ENCODE results near the gene LLGL1.
A peak's percentile ranks its signal among the peaks of the same experiment; 100 is the strongest.

The LLGL1 gene

DNA sequence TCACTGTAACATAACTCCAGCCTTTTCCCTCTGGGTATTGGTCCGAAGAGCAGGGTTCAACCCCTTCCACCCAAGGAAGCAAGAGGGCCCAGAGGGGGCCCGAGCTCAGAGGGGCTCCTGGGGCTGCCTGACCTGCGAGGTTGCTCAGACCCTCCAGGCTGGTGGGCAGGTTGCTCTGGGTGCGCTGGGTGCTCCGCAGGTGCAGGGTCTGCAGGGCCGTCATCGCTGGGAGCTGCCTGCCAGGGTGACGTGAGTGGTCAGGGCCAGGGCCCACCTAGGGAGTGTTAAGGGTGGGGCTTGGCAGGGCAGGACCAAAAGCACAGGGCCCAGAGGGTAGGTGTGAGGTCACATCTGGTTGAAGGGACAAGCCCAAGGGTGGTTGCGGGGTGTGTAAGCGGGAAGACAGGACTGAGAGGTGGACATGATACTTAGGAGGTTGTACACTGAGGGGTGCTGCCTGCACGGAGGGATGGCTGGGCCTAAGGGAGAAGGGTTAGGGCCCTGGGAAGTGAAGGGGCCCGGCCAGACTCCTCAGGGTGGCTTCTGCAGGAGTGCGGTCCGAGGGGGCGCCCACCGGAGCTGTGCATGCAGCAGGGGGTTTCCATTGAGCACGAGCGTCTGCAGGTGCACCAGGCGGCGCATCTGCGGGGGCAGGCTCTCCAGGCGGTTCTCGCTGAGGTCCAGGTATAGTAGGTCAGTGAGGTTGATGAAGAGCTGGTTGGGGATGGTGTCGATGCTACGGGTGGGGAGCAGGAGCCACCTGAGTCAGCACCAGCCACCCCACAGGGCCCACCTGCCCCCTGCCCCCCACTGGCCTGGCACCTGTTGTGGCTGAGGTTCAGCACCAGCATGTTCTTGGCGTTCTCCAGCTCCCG is 28.7 kb downstream of the LLGL1 start:
- DNase-seq = no peak

DNA sequence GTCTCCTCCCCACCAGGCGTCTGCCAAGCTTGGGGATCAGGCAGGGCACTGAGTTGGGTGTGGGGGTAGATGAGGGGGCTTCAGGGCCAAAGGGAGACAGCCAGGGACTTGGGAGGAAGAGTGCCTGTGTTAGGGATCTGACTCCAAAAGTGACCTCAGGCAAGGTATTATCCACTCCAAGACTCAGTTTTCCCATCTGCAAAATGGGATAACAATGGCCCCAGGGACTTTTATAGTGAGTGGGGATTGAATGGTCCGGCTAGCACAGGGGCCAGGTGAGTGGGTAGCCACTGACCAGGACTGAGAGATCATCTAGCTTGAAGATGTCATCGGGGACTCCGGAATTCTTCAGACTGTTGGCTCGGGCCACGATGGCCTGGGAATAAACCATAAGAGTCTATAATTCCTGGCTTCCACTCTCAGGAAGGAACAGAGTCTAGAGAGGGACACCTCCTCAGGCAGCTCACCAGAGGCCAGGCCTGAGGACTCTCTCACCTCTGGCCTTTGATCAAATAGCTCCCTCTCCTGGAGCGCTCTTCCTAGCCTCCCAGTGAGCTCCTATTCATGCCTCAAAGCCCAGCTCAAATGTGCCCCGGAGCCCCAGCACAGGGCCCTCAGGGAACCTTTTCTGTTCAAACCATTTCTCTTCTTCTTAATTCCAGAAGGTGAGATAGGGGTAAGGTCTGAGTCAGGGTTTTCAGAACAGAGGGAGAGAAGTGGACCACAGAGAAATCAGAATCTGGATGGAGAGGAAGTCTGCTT is 29.6 kb downstream of the LLGL1 start:
- no peak for DNase-seq

DNA sequence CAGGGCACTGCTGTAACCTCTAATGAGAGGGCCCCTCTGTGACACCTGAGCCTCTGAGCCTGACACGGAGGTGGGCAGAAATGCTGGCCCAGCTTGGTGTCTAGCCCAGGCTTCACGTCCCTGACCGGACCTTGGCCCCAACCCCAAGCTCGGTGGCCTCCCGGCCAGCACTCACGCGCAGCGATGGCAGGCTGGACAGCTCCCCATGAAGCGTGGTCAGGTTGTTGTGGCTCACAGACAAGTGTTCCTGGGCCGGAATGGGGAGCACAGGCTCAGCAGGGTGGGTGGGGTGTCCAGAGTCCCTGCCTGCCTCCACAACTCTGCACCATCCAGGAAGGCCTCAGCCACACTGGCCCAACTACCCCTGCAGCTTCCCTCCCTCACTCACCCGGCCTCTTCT is 30.9 kb downstream of the LLGL1 start:
- DNase-seq = no peak

DNA sequence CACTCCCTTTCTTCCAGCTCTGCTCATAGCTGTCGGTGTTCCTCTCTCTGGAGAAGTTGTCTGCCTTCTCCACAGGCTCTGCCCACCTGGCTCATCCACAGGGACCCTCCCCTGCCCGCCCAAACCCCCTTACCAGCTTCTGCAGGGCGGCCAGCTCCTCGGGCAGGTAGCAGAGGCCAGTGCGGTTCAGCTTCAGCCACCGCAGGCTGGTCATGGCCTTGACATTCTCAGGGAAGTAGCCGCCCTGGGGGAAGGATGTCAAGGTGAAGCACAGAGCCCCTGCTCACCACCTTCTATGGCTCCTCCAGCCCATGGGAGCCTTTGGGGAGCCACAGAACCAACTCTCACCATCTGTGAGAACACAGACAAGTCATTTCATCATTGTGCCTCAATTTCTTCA is 31.3 kb downstream of the LLGL1 start:
- DNase-seq = no peak

DNA sequence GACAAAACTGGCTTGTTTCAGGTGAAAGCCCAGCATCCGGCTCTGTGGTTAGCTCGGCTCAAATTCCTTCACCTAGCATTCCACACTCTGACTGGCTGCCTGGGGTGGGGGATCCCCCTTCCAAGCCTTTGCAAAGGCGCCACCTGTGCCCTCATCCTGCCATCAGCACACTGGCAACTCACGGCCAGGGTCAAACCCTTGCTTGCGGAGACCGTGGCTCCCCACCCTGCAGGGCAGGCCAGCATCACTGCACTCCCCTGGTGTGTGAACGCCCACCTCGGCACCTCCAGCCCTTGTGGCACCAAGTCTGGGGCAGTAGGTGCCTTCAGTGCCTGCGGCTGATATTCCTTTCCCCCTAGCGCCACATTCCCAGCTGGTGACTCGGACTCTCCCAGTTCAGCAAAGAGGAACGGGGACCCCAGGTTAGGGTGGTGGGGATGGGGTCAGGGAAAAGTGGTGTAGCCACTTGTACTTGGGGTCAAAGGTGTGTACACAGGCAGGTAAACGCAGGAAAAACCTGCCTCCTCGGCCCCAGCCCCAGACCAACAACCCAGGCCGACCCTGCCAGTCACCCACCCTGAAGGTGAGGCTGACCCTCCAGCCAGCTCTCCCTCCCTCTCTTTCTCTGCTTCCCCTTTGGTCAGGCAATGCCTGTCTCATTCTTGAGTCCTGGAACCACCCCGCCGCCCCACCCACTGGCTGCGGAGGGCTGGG is 32.0 kb downstream of the LLGL1 start:
- no peak for DNase-seq

DNA sequence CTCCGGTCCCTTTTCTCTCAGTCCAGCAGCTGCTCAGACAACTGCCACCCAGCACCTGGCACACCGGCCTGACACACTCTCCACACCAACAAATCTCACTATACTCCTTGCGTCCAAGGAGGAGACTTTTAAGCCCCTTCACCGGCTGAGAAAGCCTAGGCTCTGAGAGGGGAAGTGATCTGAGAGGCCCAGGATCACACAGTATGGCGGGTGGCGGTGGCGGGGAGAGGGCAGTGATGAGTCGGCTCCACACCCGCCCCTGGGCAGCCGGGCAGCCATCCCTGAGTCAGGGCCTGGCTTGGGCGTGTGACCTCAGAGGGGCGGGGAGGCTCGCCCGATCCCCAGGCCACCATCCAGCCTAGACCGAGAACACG is 32.5 kb downstream of the LLGL1 start:
- peak; percentile 78 for DNase-seq

DNA sequence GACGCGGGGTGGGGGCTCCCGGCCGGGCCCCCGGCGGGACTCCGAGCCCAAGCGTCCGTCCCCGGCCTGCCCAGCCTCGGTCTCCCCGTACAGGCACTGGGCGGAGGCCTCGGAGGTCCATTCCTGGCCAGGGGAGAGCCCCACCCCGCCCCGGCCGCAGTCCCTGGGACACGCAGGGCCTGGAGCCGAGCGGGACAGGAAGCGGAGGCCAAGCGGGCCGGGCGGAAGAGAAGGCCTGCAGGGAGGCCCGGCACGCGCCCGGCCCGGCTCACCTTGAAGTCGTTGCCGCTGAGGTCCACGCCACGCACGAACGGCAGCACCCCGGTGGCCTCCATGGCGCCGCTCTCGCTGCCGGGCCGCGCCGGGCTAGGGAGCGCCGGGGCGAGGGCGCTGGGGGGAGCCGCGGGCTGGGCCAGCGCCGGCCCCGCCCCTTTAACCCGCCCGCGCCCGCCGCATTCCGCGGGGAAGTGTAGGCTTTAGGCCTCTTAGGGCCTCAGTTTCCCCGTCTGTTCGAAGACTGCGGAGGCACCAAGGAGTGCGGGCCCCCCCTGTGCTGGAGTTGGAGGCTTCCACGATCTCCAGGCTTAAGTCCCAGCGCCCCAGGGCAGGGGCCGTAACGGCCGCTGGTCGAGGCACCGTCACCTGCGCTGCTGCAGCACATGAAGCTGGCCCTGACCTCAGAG is 33.1 kb downstream of the LLGL1 start, which contains the start of gene FLII:
TSS of gene FLII (minus strand) at position 383 of the 683 bp plus-strand sequence. CDS start at position 335, 48 bp downstream.
- peak; percentile 69 for DNase-seq

DNA sequence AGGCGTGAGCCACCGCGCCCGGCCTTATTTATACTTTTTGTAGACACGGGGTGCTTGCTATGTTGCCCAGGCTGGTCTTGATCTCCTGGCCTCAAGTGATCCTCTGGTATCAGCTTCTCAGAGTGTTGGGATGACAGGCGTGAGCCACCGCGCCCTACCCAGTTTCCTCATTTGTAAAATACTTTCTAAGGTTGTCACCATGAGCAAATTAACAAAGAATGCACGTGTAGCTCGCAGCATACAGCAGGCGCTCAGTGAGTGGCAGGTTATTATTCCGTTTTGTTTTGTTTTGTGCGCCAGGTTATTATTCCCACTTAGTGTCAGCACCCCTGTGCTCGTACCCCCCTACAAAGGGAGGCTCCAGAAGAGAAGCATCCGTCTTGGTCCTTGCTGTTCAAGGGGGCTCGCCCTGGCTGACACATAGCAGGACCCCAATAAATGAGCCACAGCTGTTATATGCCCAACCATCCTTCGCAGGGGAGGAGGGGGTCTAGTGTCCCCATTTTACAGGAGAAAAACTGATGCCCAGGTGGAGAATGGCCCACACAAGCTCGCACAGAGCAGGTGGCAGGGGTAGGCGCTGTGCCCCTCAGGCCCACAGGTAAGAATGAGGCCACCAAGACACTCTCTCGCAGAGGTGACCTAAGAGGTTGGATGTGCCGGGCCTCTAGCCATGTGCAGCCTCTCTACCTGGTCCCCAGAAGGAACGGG is 34.3 kb downstream of the LLGL1 start:
- no peak for DNase-seq

DNA sequence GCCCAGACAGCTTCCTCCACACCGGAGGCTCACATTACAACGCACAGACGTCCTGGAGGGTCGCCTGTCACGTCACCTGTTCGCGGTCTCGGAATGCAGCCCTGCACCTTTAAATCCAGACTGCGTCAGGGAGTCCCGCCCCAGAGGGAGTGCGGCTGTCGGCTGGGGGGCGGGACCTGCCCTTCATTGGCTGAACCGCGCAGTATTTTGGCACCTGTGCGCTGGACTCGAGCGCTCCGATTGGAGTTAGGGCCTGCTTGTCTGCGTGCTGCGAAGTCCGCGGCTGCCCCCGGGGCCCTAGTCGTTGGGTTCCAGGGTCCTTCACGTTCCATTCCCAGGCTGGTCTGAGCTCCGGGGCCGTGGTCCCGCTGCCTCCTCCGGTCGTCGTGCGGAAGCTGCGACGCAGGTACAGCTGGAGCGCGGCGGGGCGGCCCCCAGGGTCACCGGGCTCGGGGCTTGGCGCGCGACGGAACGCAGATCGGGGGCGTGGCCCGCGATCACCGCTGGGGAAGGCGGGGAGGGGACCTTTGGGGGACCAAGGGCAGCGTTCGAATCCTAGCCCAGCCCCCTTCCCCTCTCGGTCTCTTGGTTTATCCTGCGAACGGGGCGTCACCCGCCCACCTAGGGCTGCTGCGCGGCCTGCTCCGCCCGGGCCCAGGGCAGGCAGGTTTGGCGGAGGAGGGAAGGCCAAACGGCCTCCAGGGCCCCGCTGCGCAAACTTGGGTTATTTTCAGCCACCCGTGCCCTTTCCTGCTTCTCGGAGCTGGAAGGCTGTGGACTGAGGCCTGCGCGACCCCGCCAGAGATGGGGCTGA is 35.1 kb downstream of the LLGL1 start, which contains the start of gene MIEF2:
TSS of gene MIEF2 (plus strand) at position 331 of the 814 bp plus-strand sequence. CDS start 2,059 bp downstream, outside the sequence.
- peak; percentile 91 for DNase-seq

DNA sequence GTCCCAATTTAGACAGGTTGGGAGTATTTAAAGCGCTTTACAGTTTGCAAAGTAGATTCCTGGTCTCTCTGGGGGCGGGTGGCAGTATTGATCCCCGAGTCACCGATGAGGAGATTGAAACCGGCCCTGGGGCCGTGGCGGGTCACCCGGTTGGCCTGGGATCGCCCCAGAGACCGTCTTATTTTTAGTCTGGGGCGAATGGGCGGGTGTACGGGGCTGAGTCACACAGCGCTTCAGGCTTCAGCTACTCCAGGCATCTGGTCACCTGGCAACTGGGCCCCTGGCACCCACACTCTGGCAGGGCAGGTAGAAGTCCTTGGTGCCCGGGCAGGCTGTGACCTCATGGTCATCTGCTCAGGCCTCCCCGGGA is 35.7 kb downstream of the LLGL1 start:
- peak; percentile 47 for DNase-seq

DNA sequence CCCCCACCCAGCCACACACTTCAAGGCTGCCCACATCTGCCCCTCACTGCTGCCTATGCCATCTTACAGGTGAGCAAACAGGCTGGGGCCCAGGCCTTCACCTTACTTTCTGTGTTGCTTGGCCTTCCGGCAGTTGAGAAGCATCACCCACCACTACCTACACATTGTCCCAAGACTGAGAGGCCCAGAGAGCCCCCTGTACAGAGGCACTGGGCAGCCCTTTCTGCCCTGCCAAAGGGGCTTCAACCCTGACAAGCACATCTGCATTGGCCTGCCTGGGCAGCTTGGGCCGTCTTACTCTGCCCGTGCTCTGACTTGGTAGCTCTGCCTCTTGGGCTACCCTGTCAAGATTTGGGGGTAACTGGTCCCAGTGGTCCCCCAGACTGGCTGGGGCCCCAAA is 36.2 kb downstream of the LLGL1 start:
- DNase-seq = no peak

DNA sequence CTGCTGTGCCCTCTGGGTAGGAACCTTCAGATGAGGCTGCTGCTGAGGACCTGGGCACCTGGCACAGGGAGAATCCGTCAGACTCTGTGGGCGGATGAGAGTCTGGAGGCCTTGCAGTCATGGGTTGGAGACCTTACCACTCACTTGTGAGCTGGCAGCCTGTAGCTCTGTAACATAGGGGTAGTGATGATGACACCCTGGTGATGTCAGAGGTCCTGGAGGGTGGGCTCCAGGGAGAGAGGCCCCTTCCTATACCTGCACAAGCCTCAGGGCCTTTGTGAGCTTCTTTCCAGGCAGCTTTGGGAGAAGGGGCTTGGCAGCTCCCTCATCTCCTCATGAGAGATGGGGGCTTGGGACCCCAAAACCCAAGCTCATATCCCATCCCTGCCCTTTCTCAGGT is 36.7 kb downstream of the LLGL1 start:
- no peak for DNase-seq

DNA sequence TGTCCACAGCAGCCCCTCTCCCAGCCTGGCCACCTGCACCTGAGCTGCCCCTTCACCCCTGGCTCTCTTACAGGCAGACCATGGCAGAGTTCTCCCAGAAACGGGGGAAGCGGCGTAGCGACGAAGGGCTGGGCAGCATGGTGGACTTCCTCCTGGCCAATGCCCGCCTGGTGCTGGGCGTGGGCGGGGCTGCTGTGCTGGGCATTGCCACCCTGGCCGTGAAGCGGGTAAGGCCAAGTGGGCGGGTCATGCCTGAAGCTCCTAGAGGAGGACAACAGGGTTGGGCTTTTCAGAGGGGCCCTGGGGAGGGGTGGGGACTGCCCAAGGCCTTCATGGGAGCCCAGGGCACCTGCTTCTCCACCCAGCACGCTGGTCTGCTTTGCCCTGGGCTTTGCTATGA is 37.2 kb downstream of the LLGL1 start:
- DNase-seq = no peak

DNA sequence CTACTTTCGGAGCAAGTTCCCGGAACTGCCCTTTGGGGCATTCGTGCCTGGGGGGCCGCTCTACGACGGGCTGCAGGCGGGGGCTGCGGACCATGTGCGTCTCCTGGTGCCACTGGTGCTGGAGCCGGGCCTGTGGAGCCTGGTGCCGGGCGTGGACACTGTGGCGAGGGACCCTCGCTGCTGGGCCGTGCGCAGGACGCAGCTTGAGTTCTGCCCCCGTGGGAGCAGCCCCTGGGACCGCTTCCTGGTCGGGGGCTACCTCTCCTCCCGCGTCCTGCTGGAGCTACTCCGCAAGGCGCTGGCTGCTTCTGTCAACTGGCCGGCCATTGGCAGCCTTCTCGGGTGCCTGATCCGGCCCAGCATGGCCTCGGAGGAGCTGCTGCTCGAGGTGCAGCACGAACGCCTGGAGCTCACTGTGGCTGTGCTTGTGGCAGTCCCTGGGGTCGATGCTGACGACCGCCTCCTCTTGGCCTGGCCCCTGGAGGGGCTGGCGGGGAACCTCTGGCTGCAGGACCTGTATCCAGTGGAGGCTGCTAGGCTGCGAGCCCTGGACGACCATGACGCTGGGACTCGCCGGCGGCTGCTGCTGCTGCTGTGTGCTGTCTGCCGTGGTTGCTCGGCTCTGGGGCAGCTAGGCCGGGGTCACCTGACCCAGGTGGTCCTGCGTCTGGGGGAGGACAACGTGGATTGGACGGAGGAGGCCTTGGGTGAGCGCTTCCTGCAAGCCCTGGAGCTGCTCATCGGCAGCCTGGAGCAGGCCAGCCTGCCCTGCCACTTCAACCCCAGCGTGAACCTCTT is 38.6 kb downstream of the LLGL1 start:
- no peak for DNase-seq

DNA sequence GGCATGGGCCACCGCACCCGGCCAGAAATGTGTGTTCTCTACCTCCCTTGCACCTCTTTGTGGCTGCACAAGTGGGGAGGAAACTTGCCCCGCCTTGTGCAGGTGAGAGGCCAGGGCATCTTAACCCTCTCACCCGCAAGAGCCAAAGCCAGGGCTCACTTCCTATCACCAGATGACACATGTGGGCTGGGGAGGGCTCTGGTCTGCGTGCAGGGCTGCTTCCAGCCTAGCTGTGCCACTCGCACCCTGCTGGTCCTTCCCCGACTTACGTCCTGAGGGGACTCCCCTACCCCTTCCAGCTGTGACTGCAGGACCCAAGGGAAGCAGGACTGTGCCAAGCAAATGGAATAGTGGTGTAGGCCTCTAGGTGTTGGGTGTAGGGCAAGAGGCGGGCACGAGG is 41.9 kb downstream of the LLGL1 start:
- no peak for DNase-seq

DNA sequence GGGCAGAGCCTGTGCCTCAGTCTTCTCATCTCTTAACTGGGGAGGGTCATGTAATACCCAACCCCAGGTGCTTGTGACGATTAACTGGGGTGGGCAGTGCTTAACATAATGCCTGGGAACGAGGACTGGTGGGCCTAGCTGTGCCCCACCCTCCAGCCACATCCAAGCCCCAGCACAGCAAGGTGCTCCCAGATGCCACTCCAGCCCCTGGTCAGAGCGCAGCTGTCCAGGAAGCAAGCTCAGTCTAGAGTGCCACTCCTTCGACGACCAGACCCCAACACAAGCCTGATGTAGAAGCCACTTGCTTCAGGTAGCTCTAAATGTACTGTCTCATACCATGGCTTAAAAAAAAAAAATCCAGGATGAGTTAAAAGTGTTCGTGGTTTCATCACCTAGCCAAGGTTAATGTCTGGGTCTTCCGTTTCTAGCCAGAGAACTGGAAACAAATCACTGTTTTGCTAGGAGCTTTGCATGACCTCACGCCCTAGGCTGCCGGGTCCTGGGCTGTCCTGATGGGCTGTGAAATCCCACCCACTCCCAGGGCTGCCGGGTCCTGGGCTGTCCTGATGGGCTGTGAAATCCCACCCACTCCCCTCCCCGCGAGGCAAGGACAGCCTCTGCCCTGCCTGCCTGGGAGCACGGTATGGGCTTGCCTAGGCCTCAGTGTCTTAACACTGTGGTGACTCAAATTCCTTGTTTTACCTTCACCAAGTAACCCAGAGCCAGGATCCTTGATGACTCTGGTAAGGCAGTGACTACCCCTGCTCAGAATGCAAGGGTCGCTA is 42.7 kb downstream of the LLGL1 start:
- DNase-seq = no peak

DNA sequence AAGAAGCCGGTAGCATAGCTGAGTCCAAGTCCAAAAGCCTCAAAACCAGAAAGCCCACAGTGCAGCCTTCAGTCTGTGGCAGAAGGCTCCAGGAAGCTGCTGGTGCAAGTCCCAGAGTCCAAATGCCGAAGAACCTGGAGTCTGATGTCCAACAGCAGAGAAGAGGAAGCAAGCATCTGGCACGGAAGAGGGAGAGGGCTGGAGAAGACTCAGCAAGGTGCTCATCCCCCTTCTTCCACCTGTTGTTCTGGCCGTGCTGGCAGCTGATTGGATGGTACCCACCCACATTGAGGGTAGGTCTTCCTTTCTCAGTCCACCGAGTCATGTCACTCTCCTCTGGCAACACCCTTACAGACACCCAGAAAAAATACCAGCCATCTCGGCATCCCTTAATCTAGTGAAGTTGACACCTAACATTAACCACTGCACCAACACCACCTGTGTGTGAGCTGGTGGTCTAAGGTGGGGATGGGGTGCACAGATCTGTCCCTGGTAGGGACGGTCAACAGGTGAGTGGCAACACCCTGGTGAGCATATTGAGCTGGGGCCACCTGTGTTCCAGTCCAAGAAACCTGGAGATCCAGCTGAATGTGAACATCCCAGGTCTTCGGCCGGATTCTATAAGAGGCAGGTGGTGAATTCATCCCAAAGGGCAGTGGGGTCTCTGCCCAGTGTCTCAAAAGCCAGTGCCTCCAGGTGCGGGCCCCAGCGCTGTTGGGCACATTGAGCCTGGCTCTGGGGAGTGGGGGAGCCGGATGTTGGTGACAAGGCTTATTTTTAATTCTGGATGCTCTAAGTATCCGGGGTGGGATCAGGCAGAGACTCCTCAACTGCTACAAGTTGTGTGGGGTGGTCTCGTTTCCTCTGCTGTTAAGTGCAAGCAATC is 44.9 kb downstream of the LLGL1 start:
- no peak for DNase-seq

DNA sequence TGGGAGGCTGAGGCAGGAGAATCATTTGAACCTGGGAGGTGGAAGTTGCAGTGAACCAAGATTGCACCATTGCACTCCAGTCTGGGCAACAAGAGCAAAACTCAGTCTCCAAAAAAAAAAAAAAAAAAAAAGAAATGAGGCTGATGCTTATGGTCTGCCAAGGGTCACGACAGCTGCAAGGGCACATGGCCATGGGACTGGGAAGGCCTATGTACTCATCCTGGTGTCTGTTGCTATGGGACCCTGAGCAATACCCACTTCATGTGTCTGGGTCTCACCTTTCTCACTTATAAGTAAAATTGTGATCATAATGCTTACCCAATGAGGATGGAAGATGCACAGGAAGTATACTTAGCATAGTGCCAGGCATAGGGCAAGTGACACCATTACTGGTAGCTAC is 51.6 kb downstream of the LLGL1 start:
- DNase-seq = no peak

DNA sequence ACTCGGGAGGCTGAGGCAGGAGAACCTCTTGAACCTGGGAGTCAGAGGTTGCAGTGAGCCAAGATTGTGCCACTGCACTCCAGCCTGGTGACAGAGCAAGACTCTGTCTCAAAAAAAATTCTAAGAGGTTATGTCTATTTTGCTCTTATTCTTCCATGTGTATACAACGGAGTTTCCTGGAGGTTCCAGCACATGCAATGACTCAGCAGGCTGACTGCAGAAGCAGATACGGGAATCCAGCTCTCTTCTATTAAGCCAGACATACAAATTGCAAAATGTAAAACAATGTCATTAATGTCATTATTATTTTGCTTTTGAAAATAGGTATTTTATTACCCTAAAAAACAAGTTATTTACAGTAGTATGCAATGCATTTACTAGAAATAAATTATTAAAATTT is 53.4 kb downstream of the LLGL1 start:
- DNase-seq = no peak

All from OCI-M1 (cell line).